Suppressor macrophage treated with lipopolysaccharide for 4 hours (primary cell): ENCODE data around the gene FBXW10.
A peak's percentile ranks its signal among the peaks of the same experiment; 100 is the strongest.
"Not testable (repeated sequence)": the region's sequence is repeated elsewhere in the genome, so short reads cannot be mapped to it uniquely, and the experiment has no call there.

ENCODE experiments used
- DNase-seq: peaks from one replicate; pipeline ENCODE4 v3.0.0-alpha.2; 2020

Gene FBXW10

GRCh38 chr17:18750242-18750641, 6.4 kb downstream of the FBXW10 start:
- not testable (repeated sequence) for DNase-seq

- DNase-seq = not testable (repeated sequence)
Observed at GRCh38 chr17:18753829-18754409, 10.1 kb downstream of the FBXW10 start.

GRCh38 chr17:18755969-18756368, 12.1 kb downstream of the FBXW10 start:
- DNase-seq = not testable (repeated sequence)

GRCh38 chr17:18757368-18758044, 13.7 kb downstream of the FBXW10 start:
- not testable (repeated sequence) for DNase-seq

GRCh38 chr17:18758344-18758743, 14.5 kb downstream of the FBXW10 start:
- DNase-seq = not testable (repeated sequence)

- not testable (repeated sequence) for DNase-seq
Observed at GRCh38 chr17:18760221-18760620, 16.4 kb downstream of the FBXW10 start.

GRCh38 chr17:18770572-18770971, 26.7 kb downstream of the FBXW10 start:
- not testable (repeated sequence) for DNase-seq

- not testable (repeated sequence) for DNase-seq
Observed at GRCh38 chr17:18771066-18771465, 27.2 kb downstream of the FBXW10 start.

GRCh38 chr17:18772471-18772870, 28.6 kb downstream of the FBXW10 start:
- no peak for DNase-seq

GRCh38 chr17:18780991-18781718, 37.3 kb downstream of the FBXW10 start, which contains the start of gene TVP23B:
TVP23B (plus strand) TSS chr17:18781183; CDS start chr17:18781294, 111 bp downstream.
- peak; percentile 98 for DNase-seq

GRCh38 chr17:18781805-18782204, 38.0 kb downstream of the FBXW10 start:
- not testable (repeated sequence) for DNase-seq

GRCh38 chr17:18785933-18786332, 42.1 kb downstream of the FBXW10 start:
- DNase-seq = not testable (repeated sequence)

- DNase-seq = not testable (repeated sequence)
Observed at GRCh38 chr17:18786890-18787289, 43.0 kb downstream of the FBXW10 start.

GRCh38 chr17:18791402-18791801, 47.5 kb downstream of the FBXW10 start:
- not testable (repeated sequence) for DNase-seq

GRCh38 chr17:18794841-18795240, 51.0 kb downstream of the FBXW10 start:
- not testable (repeated sequence) for DNase-seq

GRCh38 chr17:18796887-18797286, 53.0 kb downstream of the FBXW10 start:
- DNase-seq = not testable (repeated sequence)

- DNase-seq = not testable (repeated sequence)
Observed at GRCh38 chr17:18803458-18804245, 59.8 kb downstream of the FBXW10 start.

GRCh38 chr17:18815924-18816323, 72.1 kb downstream of the FBXW10 start:
- not testable (repeated sequence) for DNase-seq

GRCh38 chr17:18816489-18817371, 72.9 kb downstream of the FBXW10 start:
- peak; percentile 76 for DNase-seq

GRCh38 chr17:18821430-18821829, 77.6 kb downstream of the FBXW10 start:
- DNase-seq = not testable (repeated sequence)

GRCh38 chr17:18827613-18828012, 83.8 kb downstream of the FBXW10 start:
- not testable (repeated sequence) for DNase-seq
